Activated CD8-positive, alpha-beta T cell treated with anti-CD3 and anti-CD28 coated beads, Interleukin-2, amount 10 ng/mL, durations not matched to agents 7 days and 5 days (primary cell): Measurements from ENCODE around the gene TUBAL3. TPM values are rescaled to one million over a fixed set of nuclear protein-coding genes. Genes with fewer than 3 reads are reported as not detected.

Source experiments
- ATAC-seq: fragments of 150-1000 bp; cut with Tn5 transposase; one replicate; pipeline ENCODE4 v1.10.0; 2021; ENCODE audit warnings: moderate library complexity
- CTCF ChIA-PET: fragments of 350-600 bp; sonication (Branson Sonifier 250); formaldehyde crosslinking; loops from one replicate; lab custom pipeline; 2021; ENCODE audit warnings: antibody characterized with exemption; lab: Charles Lee
- POLR2A ChIA-PET: fragments of 350-600 bp; sonication (Branson Sonifier 250); formaldehyde crosslinking; loops from one replicate; lab custom pipeline; 2021; ENCODE audit warnings: antibody characterized with exemption; lab: Charles Lee
- DNase-seq: peaks from one replicate; pipeline ENCODE4 v3.0.0-alpha.2; 2020
- H3K27ac Mint-ChIP-seq: one replicate; pipeline ENCODE4 v1.8.0; 2021; ENCODE audit warnings: mild to moderate bottlenecking, mixed read lengths
- H3K27me3 Mint-ChIP-seq: one replicate; pipeline ENCODE4 v1.8.0; 2021; ENCODE audit warnings: low read depth, mixed read lengths
- H3K36me3 Mint-ChIP-seq: one replicate; pipeline ENCODE4 v1.8.0; 2021; ENCODE audit warnings: low read depth, mixed read lengths
- H3K4me1 Mint-ChIP-seq: one replicate; pipeline ENCODE4 v1.8.0; 2021; ENCODE audit warnings: low read depth, mixed read lengths
- H3K4me3 Mint-ChIP-seq: one replicate; pipeline ENCODE4 v1.8.0; 2021; ENCODE audit warnings: mild to moderate bottlenecking, mixed read lengths
- H3K9me3 Mint-ChIP-seq: one replicate; pipeline ENCODE4 v1.8.0; 2022; ENCODE audit warnings: mixed read lengths; ENCODE audit not compliant: insufficient read depth
- total RNA-seq, 2 experiments: library from RNA; stranded (reverse); gene quantifications; one replicate each; pipeline ENCODE4 v1.2.3, GENCODE V29; 2021

Gene TUBAL3
- total RNA-seq, 2 experiments from 2014 or later, result not detected

DNA sequence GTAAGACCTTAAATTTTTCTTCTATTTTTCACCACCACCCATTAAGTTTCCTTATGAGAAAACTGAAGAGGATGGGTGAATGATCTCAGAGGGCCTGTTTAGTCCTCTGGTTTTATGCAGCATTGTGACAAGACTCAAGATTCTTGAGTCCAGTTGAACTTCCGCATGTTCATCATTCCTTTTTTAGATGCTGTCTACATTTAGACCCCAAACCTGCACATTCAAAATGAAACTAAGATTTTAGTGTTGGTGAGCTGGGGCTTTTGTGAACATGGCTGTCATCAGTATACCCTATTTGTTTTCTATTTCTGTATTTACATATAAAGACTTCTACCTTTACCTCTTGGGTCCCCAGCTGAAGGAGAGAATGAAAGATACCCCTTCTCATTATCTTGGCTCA lies 38.8 kb upstream of the TUBAL3 start:
- ChIA-PET POLR2A (no interaction called here), CTCF (interaction anchor here (0.8 to 7.8 kb wide), 16 partner anchors 8 to 628 kb away, joined by 3 to 198 read pairs (median 8); no protein-coding TSS in a partner anchor)
- Mint-ChIP-seq H3K27ac (no peak overlapping the region), H3K9me3 (no peaks in the 10 kb centered on the region), H3K27me3 (no peaks in the 10 kb centered on the region), H3K4me1 (peaks cover 44% of the 10 kb centered on the region), H3K4me3 (no peak overlapping the region), H3K36me3 (peaks cover 10% of the 10 kb centered on the region)
- ATAC-seq (no peak), DNase-seq (no peak)

DNA sequence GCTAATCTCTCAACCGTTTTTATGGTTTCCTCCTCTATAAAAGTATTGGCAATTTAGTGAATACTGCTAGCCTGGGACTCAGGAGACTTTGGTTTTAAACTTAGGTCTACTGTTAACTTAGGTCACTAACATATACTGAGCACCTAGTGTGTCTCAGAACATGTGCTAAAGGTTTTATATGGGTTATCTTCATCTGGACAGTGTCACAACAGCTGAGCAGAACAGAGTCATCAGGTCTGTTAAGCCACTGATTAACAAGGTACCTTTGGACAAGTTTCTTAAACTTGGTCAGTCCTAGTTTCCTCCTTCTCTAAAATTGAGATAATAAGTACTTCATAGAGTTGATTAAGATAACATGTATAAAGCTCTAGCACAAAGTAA lies 38.4 kb upstream of the TUBAL3 start:
- Mint-ChIP-seq H3K27ac (no peak overlapping the region), H3K4me3 (no peak overlapping the region), H3K36me3 (peaks cover 10% of the 10 kb centered on the region), H3K4me1 (peaks cover 40% of the 10 kb centered on the region), H3K27me3 (no peaks in the 10 kb centered on the region), H3K9me3 (no peaks in the 10 kb centered on the region)
- ChIA-PET CTCF (interaction anchor here (1.1 to 7.8 kb wide), 16 partner anchors 8 to 628 kb away, joined by 3 to 198 read pairs (median 8); no protein-coding TSS in a partner anchor), POLR2A (no interaction called here)
- ATAC-seq (no peak), DNase-seq (no peak)

DNA sequence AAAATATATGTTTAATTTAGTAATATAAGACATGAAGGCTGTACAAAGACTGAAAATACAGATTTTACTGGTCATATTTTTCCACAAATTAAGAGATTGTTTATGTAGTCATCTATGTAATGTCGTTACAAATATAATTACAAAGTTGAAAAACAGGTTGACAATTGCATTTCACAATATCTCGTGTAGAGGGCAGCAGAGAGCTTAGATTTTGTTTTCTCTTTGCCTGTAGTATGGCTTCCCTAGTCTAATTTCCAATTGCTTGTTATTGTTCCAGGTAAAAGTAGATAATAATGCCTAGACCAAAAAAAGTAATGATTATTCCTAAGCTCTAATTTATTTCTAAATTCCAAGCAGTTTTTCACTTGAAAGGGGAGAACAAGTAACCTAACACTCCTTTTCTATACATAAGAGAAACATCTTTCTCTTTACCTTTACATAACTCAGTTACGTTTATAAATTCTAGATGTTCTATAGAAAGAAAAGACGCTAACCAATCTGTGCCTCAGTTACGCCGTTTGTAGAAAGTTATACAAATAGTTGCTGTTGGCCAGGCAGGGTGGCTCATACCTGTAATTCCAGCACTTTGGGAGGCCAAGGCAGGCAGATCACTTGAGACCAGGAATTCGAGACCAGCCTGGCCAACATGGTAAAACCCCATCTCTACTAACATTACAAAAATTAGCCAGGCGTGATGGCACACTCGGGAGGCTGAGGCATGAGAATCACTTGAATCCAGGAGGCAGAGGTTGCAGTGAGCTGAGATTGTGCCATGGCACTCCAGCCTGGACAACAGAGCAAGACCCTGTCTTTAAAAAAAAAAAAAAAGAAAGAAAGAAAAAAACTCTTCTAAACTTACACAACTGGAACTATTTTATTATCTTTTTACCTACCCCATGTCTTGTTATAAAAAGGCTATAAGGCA lies 37.7 kb upstream of the TUBAL3 start:
- POLR2A ChIA-PET, result no interaction called here
- ATAC-seq, result no peak

GRCh38 chr10:5441106-5441505 lies 36.5 kb upstream of the TUBAL3 start:
- no peaks in the 10 kb centered on the region for H3K27me3 Mint-ChIP-seq
- no peak for DNase-seq
- POLR2A ChIA-PET, result no interaction called here
- H3K4me3 Mint-ChIP-seq, result no peak overlapping the region
- H3K4me1 Mint-ChIP-seq, result peaks cover 24% of the 10 kb centered on the region
- H3K27ac Mint-ChIP-seq, result no peak overlapping the region
- CTCF ChIA-PET, result interaction anchor here (0.6 to 7.8 kb wide), 10 partner anchors 8 to 628 kb away, joined by 3 to 198 read pairs (median 10); no protein-coding TSS in a partner anchor
- no peak for ATAC-seq
- peaks cover 10% of the 10 kb centered on the region for H3K36me3 Mint-ChIP-seq
- H3K9me3 Mint-ChIP-seq, result no peaks in the 10 kb centered on the region

More for the DNA sequence above, 37.7 kb upstream of the TUBAL3 start:
- H3K36me3 Mint-ChIP-seq, result peaks cover 12% of the 10 kb centered on the region
- H3K9me3 Mint-ChIP-seq, result no peaks in the 10 kb centered on the region
- DNase-seq, result peak; percentile 60
- peak overlapping the region; percentile 8 for H3K27ac Mint-ChIP-seq
- H3K27me3 Mint-ChIP-seq, result no peaks in the 10 kb centered on the region
- CTCF ChIA-PET, result interaction anchor here (0.6 to 7.8 kb wide), 22 partner anchors 9 to 629 kb away, joined by 3 to 198 read pairs (median 5); no protein-coding TSS in a partner anchor
- H3K4me1 Mint-ChIP-seq, result peaks cover 35% of the 10 kb centered on the region
- H3K4me3 Mint-ChIP-seq, result no peak overlapping the region

DNA sequence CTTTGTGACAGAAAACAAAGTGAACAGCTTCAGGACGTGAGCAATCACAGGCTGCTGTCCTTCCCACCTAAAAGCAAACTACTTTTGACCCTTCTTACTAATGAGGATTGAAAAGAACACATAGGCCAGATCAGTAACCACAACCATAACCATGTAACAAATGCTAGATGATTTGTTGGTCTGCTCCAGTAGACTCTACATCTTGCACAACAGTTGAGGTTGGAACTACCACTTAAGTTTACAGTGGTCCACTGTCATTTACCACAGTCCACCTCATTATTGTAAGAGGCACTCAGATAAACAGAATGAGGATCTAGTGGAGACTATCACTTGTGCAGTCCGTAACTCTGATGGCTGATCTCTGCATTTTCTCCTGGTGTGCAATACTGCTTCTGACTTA lies 35.6 kb upstream of the TUBAL3 start:
- CTCF ChIA-PET, result interaction anchor here (1.2 to 7.8 kb wide), 3 partner anchors 183 to 625 kb away, joined by 3 to 198 read pairs (median 25); no protein-coding TSS in a partner anchor
- Mint-ChIP-seq H3K9me3 (no peaks in the 10 kb centered on the region), H3K27me3 (no peaks in the 10 kb centered on the region), H3K36me3 (peaks cover 10% of the 10 kb centered on the region), H3K27ac (no peak overlapping the region), H3K4me1 (peaks cover 21% of the 10 kb centered on the region), H3K4me3 (no peak overlapping the region)
- ATAC-seq (no peak), DNase-seq (no peak)
- POLR2A ChIA-PET, result interaction anchor here (0.6 kb wide), 1 partner anchor 585 kb away, joined by 3 read pairs; no protein-coding TSS in a partner anchor

DNA sequence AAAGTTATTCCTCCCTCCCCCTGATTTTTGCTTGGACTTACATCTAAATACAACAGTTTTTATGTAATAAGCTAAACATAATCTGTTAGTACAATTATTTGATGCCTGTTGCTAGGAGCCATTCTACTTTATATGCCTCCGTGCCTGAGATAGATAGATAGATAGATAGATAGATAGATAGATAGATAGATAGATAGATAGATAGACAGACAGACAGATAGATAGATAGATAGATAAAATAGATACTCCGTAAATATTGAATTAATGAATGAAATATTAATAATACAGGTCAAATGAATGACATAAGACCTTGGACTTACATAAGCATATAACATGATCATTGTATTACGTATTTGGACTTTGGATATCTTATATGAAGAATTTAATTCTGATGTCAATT lies 30.7 kb upstream of the TUBAL3 start:
- H3K4me3 Mint-ChIP-seq, result no peak overlapping the region
- ATAC-seq, result no peak
- POLR2A ChIA-PET, result no interaction called here
- DNase-seq, result no peak
- no peaks in the 10 kb centered on the region for H3K27me3 Mint-ChIP-seq
- no peaks in the 10 kb centered on the region for H3K9me3 Mint-ChIP-seq
- CTCF ChIA-PET, result interaction anchor here (0.9 to 6.6 kb wide), 11 partner anchors 8 to 620 kb away, joined by 3 to 82 read pairs (median 5); no protein-coding TSS in a partner anchor
- H3K36me3 Mint-ChIP-seq, result peaks cover 21% of the 10 kb centered on the region
- H3K4me1 Mint-ChIP-seq, result peaks cover 13% of the 10 kb centered on the region
- no peak overlapping the region for H3K27ac Mint-ChIP-seq

- Mint-ChIP-seq H3K9me3 (no peaks in the 10 kb centered on the region), H3K27ac (peak overlapping the region; percentile 57), H3K4me3 (peak overlapping the region; percentile 8), H3K36me3 (peaks cover 24% of the 10 kb centered on the region), H3K27me3 (no peaks in the 10 kb centered on the region), H3K4me1 (peaks cover 13% of the 10 kb centered on the region)
- POLR2A ChIA-PET, result interaction anchor here (0.7 kb wide), 1 partner anchor 138 kb away, joined by 4 read pairs; no protein-coding TSS in a partner anchor
- no peak for DNase-seq
- CTCF ChIA-PET, result interaction anchor here (0.8 to 6.6 kb wide), 20 partner anchors 9 to 619 kb away, joined by 3 to 82 read pairs (median 6); no protein-coding TSS in a partner anchor
- peak; percentile 78 for ATAC-seq
Observed at GRCh38 chr10:5434017-5434753, 29.6 kb upstream of the TUBAL3 start.

GRCh38 chr10:5433182-5433581 lies 28.6 kb upstream of the TUBAL3 start:
- no peak for ATAC-seq
- H3K4me1 Mint-ChIP-seq, result peaks cover 13% of the 10 kb centered on the region
- ChIA-PET POLR2A (no interaction called here), CTCF (interaction anchor here (0.8 to 6.6 kb wide), 15 partner anchors 8 to 618 kb away, joined by 3 to 82 read pairs (median 7); no protein-coding TSS in a partner anchor)
- no peaks in the 10 kb centered on the region for H3K9me3 Mint-ChIP-seq
- H3K4me3 Mint-ChIP-seq, result no peak overlapping the region
- peaks cover 26% of the 10 kb centered on the region for H3K36me3 Mint-ChIP-seq
- H3K27ac Mint-ChIP-seq, result no peak overlapping the region
- H3K27me3 Mint-ChIP-seq, result no peaks in the 10 kb centered on the region
- no peak for DNase-seq

DNA sequence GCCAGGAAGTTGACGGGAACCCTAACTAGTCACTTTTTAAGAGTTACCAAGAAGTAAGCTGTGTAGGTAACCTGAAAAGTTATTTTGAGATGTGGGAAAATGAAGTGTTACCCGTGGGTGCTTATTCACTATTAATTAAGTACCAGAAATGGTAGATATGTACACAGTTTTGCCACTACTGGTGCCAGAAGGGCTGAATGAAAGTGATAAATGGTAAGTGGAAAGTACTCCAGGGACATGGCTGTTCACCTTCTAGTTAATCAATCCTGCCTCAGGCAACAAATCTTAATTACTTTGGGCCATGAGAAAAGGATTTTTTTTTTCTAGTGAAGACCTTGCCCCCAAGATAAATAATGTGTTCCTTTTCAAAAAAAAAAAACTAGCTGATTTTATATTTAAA lies 23.5 kb upstream of the TUBAL3 start:
- ATAC-seq (no peak), DNase-seq (no peak)
- no peak overlapping the region for H3K4me3 Mint-ChIP-seq
- no peaks in the 10 kb centered on the region for H3K27me3 Mint-ChIP-seq
- H3K9me3 Mint-ChIP-seq, result no peaks in the 10 kb centered on the region
- no peaks in the 10 kb centered on the region for H3K4me1 Mint-ChIP-seq
- H3K27ac Mint-ChIP-seq, result no peak overlapping the region
- ChIA-PET CTCF (interaction anchor here (0.6 to 4.0 kb wide), 2 partner anchors 578 to 613 kb away, joined by 3 to 23 read pairs; no protein-coding TSS in a partner anchor), POLR2A (no interaction called here)
- peaks cover 30% of the 10 kb centered on the region for H3K36me3 Mint-ChIP-seq

DNA sequence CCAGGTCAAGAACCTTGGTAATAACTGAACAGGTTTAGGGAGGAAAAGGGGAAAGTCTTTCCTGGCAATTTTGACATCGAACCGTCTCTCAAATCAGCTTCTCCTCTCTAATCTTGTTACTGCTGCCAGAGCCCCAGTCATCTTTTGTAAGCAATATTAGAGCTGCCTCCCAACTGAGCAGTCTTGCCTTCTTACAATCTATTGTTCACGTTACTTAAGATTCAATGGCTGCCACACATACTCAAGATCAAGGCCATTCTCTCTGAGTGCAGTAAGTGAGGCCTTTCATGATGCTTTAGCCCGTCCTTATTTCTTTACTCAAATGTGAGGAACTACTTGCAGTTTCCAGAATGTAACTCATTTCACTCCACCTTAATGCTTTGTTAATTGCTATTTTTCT lies 20.1 kb upstream of the TUBAL3 start:
- Mint-ChIP-seq H3K4me3 (no peak overlapping the region), H3K4me1 (no peaks in the 10 kb centered on the region), H3K27me3 (no peaks in the 10 kb centered on the region), H3K36me3 (peaks cover 20% of the 10 kb centered on the region), H3K27ac (no peak overlapping the region), H3K9me3 (peaks cover 6% of the 10 kb centered on the region)
- ChIA-PET POLR2A (interaction anchor here (0.5 to 0.6 kb wide), 2 partner anchors 10 to 570 kb away, joined by 3 read pairs; no protein-coding TSS in a partner anchor), CTCF (interaction anchor here (1.4 to 4.0 kb wide), 6 partner anchors 9 to 610 kb away, joined by 3 to 23 read pairs (median 8); no protein-coding TSS in a partner anchor)
- no peak for ATAC-seq
- DNase-seq, result no peak

- DNase-seq (no peak), ATAC-seq (no peak)
- no peak overlapping the region for H3K4me3 Mint-ChIP-seq
- ChIA-PET POLR2A (no interaction called here), CTCF (interaction anchor here (1.2 to 2.0 kb wide), 5 partner anchors 10 to 609 kb away, joined by 3 to 9 read pairs (median 6); no protein-coding TSS in a partner anchor)
- H3K4me1 Mint-ChIP-seq, result peaks cover 1% of the 10 kb centered on the region
- H3K9me3 Mint-ChIP-seq, result peaks cover 16% of the 10 kb centered on the region
- peaks cover 24% of the 10 kb centered on the region for H3K36me3 Mint-ChIP-seq
- H3K27ac Mint-ChIP-seq, result no peak overlapping the region
- H3K27me3 Mint-ChIP-seq, result no peaks in the 10 kb centered on the region
Observed at GRCh38 chr10:5423771-5424170, 19.1 kb upstream of the TUBAL3 start.
